NCI-H2081 (cell line): Measurements from ENCODE around the gene C12orf50.
"Not testable (repeated sequence)": the region's sequence is repeated elsewhere in the genome, so short reads cannot be mapped to it uniquely, and the experiment has no call there.

Experiments used
- DNase-seq, 2 experiments: peaks; one replicate each; lab custom pipeline; 2025; lab: John Stamatoyannopoulos, UW

Gene C12orf50

DNA sequence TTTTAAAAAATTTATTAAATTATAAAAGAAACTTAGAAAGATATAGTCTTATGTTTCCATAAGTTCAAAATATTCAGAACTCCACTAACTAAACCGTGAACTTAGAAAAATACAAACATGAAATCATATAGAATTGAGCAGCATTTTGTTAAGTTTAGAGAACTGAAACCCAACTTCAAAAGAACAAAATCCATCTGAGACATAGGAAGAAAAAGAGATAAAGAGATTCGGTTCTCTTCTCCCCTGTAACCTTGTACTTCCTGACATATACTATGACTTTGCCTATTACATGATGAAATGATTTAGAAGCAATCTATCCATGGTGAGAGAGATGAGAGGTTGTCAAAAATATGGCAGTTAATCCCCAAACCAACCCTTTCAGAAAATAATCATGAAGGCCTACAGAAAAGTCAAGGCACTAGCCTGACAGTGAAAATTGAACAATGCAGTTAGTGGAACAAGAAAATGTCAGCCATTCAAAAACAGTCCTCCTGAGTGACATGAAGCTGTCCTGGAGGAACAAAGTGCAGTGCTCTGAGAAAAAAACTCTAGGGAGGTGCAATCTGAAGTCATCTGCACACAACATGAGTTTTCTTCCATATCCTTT is 44.0 kb downstream of the C12orf50 start:
- DNase-seq = no peak

DNA sequence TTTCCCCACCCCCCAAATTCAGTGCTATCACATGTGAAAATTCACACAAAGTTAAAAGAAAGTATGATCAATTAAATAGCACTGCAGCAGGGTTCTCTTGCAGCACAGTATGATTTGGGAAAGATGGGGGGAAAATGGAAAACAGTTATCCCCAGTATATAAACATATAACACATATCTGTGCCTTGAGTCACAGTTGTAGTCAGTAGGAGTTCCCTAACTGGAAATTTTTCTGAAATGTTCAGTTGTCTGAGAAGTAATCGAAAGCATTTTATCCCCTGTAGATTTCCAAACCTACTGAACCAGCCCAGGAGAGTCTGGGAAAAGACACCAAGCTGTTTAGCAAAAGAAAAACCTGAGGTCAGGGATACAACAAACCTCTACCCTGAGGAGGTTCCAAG is 47.0 kb downstream of the C12orf50 start:
- DNase-seq = no peak

DNA sequence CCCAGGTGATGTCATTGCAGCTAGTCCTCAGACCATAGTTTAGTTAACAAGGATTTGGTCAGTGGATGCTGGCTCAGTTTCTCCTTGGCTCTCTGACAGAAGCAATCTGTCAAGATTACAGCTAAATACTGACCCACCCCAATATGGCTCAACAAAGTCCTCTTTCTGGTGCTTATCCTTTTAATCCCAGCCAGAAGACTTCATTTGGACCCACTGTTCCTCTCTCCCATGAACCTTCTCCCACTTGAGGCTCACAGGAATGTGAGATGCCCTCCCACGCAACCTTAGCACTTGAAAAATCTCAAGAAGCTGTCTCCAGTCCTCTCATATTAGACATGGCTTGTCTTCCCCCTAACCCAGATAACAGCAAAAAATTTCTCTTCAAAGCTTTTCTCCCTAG is 47.7 kb downstream of the C12orf50 start:
- no peak for DNase-seq

- DNase-seq = no peak
Measured at GRCh38 chr12:87975879-87976278, 53.3 kb downstream of the C12orf50 start.

- peak; percentile 31 to 54 for DNase-seq
Measured at GRCh38 chr12:87967871-87968270, 61.3 kb downstream of the C12orf50 start.

GRCh38 chr12:87960566-87960965 is 68.6 kb downstream of the C12orf50 start:
- peak; percentile 43 to 90 for DNase-seq

- DNase-seq = not testable (repeated sequence)
Measured at GRCh38 chr12:87954028-87954427, 75.2 kb downstream of the C12orf50 start.

DNA sequence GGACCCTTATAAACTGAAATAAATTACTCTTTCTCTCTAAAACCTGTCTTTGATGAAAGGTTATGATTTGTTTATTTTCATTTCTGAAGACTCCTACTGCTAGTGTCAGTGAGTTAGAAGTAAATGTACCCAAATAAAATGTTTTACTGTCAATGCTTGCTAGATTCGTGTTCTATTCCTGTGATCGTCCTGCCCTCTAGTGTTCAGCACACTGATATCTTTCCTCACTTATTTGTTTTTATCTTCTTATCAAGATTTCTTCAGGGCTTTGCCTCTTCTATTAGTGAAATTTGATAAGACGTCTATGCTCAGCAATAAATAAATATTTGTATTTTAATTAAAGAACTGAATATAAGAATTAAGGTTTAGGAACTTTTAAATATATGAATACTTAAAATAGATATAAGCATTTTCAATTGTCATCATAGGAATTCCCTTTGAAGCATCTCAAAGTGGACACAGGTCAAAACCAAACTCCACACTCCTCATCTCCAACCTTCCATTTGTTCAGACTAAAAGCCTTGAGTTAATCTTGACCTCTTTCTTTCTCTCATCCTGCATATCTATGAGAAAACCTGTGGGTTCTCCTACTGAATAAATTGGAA is 75.8 kb downstream of the C12orf50 start:
- peak; percentile 28 to 58 for DNase-seq

DNA sequence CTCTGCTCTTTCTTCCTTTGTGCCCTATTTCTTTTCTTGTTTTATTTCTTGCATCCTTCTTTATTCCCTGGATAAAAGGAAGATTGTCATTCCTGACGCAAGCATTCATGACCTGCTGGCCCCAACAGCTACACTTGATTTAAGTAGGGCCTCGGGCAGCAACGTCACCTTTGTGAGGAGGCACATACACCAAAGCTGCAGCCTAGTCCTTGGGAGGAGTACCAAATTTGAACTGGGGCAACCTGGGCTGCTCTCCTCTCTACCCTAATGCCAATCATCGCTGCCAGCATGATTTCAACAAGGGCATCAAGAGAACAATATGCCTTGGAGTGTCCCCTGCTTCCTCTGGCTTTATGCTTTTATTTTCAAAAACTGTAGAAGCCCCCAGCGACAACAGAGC is 76.4 kb downstream of the C12orf50 start:
- no peak for DNase-seq

- no peak for DNase-seq
Measured at GRCh38 chr12:87952223-87952622, 77.0 kb downstream of the C12orf50 start.

- no peak for DNase-seq
Measured at GRCh38 chr12:87943762-87944161, 85.4 kb downstream of the C12orf50 start.

DNA sequence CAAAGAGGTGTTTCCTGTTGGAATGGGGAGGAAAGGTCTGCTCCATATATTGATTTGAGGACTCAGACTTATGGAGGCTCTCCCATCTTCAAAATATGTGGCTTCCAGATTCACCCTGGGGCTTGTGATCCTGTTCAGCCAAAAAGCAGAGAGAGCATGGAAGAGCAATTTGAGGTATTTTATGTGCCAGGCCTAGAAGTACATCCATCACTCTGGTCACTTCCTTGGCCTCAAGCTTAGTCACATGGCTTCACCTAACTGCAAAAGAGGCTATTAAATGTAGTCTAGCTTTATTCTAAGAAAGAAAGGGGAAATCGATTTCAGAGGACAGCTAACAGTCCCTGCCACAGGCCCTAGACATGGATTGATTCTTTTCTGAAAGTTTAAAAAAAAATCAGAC is 86.2 kb downstream of the C12orf50 start:
- no peak for DNase-seq

- DNase-seq = no peak
Measured at GRCh38 chr12:87939182-87939581, 90.0 kb downstream of the C12orf50 start.

DNA sequence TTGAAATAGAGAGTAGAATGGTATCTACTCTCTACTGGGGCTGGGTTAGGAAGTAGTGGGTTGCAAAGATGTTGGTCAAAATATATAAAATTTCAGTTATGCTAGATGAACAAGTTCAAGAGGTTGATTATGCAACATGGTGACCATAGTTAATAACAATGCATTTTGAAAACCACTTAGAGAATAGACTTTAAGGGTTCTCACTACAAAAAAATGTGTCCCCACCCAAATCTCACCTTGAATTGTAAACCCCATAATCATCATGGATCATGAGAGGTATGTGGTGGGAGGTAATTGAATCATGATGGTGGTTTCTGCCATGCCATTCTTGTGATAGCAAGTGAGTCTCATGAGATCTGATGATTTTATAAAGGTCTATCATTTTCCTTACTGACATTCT is 94.0 kb downstream of the C12orf50 start:
- DNase-seq = no peak

- DNase-seq = no peak
Measured at GRCh38 chr12:87933991-87934390, 95.2 kb downstream of the C12orf50 start.

DNA sequence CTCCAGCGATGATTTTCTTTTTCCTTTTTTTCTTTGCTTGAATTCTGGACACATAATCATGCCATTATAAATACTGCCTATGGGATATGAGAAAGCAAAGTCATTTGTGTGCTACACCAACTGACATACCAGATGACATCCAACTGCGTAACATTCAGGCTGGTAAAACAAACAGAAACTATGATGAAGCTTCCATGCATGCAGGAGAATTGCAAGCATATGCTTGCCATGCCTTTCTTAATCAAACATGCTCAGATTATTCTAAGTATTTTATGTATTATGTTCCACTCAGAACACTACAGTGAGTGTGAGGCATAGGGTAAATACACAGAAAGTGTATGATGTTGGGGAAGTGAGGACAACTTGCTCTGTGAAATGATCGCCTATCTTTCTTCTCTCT is 97.4 kb downstream of the C12orf50 start:
- DNase-seq = no peak

DNA sequence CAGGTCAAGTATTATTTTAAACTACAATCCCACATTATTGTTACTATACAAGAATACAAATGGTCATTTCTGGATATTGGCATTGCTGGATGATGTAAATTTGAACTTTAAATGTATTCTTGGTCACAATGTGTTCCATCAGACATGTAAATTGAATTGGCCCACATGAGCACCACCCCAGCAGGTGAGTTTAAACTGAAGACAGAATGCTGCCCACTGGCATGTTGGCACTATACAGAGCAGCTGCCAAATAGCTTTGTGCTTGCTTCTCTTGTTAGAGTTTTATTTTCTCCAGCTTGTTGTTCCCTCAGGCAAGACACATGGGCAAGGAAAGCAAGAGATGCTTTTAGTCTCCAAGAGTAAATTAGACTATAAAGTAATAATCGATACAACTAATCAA is 98.6 kb downstream of the C12orf50 start:
- no peak for DNase-seq
